ENCODE data around the gene ALG13.

ALG13 gene

GRCh38 chrX:111695297-111695880 lies 14.4 kb downstream of the ALG13 start:
- no peak for DNase-seq (ENCODE audit: extremely low read depth, low read depth)

DNA sequence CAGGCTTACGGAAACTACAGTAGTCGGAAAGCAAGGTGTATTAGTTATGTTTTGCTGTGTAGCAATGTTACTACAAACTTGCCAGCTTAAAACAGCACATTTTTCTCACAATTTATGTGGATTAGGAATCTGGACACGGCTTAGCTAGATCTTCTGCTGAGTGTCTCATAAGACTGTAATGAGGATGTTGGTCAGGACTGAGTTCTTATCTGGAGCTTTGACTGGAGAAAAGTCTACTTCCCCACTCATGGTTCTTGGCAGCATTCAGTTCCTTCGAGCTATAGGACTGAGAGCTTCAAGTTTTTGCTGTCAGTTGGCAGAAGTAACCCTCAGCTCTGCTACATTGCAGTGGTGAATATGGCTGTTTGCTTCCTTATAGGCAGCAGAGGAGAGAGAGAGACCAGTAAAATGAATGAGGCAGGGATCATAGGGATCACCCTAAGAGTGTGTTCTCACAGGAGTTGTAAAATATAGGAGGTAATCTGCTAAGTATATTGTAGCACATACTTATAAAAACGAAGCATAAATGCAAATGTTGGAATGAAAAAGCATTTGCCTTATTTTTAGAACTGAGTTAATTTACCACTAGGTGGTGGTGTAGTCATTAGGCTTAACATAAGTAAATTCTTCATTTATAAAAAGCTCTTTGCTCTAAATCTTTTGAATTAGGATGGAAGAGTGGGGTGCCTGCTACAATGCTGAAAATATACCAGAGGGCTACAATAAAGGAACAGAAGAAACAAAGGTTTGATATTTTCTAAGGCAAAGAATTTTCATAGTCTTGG lies 38.6 kb downstream of the ALG13 start:
- TF ChIP-seq, protein P1, sequence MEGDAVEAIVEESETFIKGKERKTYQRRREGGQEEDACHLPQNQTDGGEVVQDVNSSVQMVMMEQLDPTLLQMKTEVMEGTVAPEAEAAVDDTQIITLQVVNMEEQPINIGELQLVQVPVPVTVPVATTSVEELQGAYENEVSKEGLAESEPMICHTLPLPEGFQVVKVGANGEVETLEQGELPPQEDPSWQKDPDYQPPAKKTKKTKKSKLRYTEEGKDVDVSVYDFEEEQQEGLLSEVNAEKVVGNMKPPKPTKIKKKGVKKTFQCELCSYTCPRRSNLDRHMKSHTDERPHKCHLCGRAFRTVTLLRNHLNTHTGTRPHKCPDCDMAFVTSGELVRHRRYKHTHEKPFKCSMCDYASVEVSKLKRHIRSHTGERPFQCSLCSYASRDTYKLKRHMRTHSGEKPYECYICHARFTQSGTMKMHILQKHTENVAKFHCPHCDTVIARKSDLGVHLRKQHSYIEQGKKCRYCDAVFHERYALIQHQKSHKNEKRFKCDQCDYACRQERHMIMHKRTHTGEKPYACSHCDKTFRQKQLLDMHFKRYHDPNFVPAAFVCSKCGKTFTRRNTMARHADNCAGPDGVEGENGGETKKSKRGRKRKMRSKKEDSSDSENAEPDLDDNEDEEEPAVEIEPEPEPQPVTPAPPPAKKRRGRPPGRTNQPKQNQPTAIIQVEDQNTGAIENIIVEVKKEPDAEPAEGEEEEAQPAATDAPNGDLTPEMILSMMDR (IDR thresholded peaks at IDR 0.05; ENCODE audit: low read depth, low read length): peak; percentile 33
- no peak for DNase-seq (ENCODE audit: extremely low read depth, low read depth)

More at GRCh38 chrX:111695297-111695880, 14.4 kb downstream of the ALG13 start:
- TF ChIP-seq, protein P1 (IDR thresholded peaks at IDR 0.05; ENCODE audit: low read depth, low read length): no peak

DNA sequence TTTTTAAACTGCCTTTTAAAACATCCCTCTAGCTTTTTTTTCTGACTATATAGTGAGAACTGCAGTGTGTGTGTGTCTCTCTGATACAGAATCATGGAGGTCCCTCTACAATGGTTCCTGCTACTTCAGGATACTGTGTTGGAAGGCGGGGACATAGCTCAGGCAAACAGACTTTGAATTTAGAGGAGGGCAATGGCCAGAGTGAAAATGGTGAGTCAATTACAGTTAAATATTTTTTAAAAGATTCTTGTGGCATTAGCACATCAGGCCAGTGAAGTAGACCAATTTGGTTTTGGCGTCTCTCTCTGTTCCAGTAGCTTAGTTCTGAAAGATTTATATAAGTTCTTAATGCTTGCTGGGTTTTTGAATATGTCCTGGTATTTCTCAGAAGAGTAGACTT lies 47.1 kb downstream of the ALG13 start:
- DNase-seq (ENCODE audit: extremely low read depth, low read depth): no peak
- TF ChIP-seq, protein P1 (IDR thresholded peaks at IDR 0.05; ENCODE audit: low read depth, low read length): no peak

- TF ChIP-seq, protein P1 (IDR thresholded peaks at IDR 0.05; ENCODE audit: low read depth, low read length): no peak
- no peak for DNase-seq (ENCODE audit: extremely low read depth, low read depth)
These were observed 50.4 kb downstream of the ALG13 start for GRCh38 chrX:111731351-111731750.

GRCh38 chrX:111736571-111736970 lies 55.6 kb downstream of the ALG13 start:
- TF ChIP-seq, protein P1 (IDR thresholded peaks at IDR 0.05; ENCODE audit: low read depth, low read length): no peak

GRCh38 chrX:111742018-111742417 lies 61.0 kb downstream of the ALG13 start:
- TF ChIP-seq, protein P1 (IDR thresholded peaks at IDR 0.05; ENCODE audit: low read depth, low read length): no peak
- DNase-seq (ENCODE audit: extremely low read depth, low read depth): no peak

More at GRCh38 chrX:111736571-111736970, 55.6 kb downstream of the ALG13 start:
- no peak for DNase-seq (ENCODE audit: extremely low read depth, low read depth)

- DNase-seq (ENCODE audit: extremely low read depth, low read depth): no peak
These were observed 62.3 kb downstream of the ALG13 start for GRCh38 chrX:111743316-111743715.

More at GRCh38 chrX:111743316-111743715, 62.3 kb downstream of the ALG13 start:
- TF ChIP-seq, protein P1 (IDR thresholded peaks at IDR 0.05; ENCODE audit: low read depth, low read length): no peak

Data from AG09319 (cell line).